Measurements from ENCODE around the gene ARL15.

ARL15 gene

GRCh38 chr5:54171645-54172384 is 138.6 kb downstream of the ARL15 start:
- no peak for TF ChIP-seq EZH2 (IDR thresholded peaks at IDR 0.05)
- TF ChIP-seq FOXP2 (optimal IDR thresholded peaks at IDR 0.05; ENCODE audit: control extremely low read depth, extremely low read length, insufficient read depth), result no peak
- no peak for TF ChIP-seq POLR2AphosphoS5 (IDR thresholded peaks at IDR 0.05; ENCODE audit: borderline replicate concordance, low read depth, low read length)
- no peak overlapping the region for H3K4me3 ChIP-seq
- H3K27ac ChIP-seq, result no peak overlapping the region
- no peak for DNase-seq (ENCODE audit: low read depth, low spot score)
- H3K9ac ChIP-seq (ENCODE audit: insufficient read length), result no peak overlapping the region
- no peaks in the 10 kb centered on the region for H3K9me3 ChIP-seq (ENCODE audit: low read depth, low read length)
- no peaks in the 10 kb centered on the region for H3K36me3 ChIP-seq (ENCODE audit: insufficient read depth, low read length)

GRCh38 chr5:54165687-54166086 is 144.7 kb downstream of the ARL15 start:
- DNase-seq (ENCODE audit: low read depth, low spot score), result no peak
- Histone ChIP-seq H3K9me3 (ENCODE audit: low read depth, low read length) (no peaks in the 10 kb centered on the region), H3K4me3 (no peak overlapping the region), H3K27ac (no peak overlapping the region), H3K9ac (ENCODE audit: insufficient read length) (no peak overlapping the region), H3K36me3 (ENCODE audit: insufficient read depth, low read length) (no peaks in the 10 kb centered on the region)
- TF ChIP-seq FOXP2 (optimal IDR thresholded peaks at IDR 0.05; ENCODE audit: control extremely low read depth, extremely low read length, insufficient read depth) (no peak), EZH2 (IDR thresholded peaks at IDR 0.05) (no peak), POLR2AphosphoS5 (IDR thresholded peaks at IDR 0.05; ENCODE audit: borderline replicate concordance, low read depth, low read length) (no peak)

GRCh38 chr5:54162184-54162583 is 148.2 kb downstream of the ARL15 start:
- Histone ChIP-seq H3K36me3 (ENCODE audit: insufficient read depth, low read length) (no peaks in the 10 kb centered on the region), H3K9ac (ENCODE audit: insufficient read length) (no peak overlapping the region), H3K9me3 (ENCODE audit: low read depth, low read length) (no peaks in the 10 kb centered on the region), H3K27ac (no peak overlapping the region), H3K4me3 (no peak overlapping the region)
- DNase-seq (ENCODE audit: low read depth, low spot score), result no peak
- TF ChIP-seq EZH2 (IDR thresholded peaks at IDR 0.05) (no peak), FOXP2 (optimal IDR thresholded peaks at IDR 0.05; ENCODE audit: control extremely low read depth, extremely low read length, insufficient read depth) (no peak), POLR2AphosphoS5 (IDR thresholded peaks at IDR 0.05; ENCODE audit: borderline replicate concordance, low read depth, low read length) (no peak)

- Histone ChIP-seq H3K4me3 (no peak overlapping the region), H3K36me3 (ENCODE audit: insufficient read depth, low read length) (no peaks in the 10 kb centered on the region), H3K9ac (ENCODE audit: insufficient read length) (no peak overlapping the region), H3K9me3 (ENCODE audit: low read depth, low read length) (no peaks in the 10 kb centered on the region), H3K27ac (no peak overlapping the region)
- no peak for DNase-seq (ENCODE audit: low read depth, low spot score)
- TF ChIP-seq POLR2AphosphoS5 (IDR thresholded peaks at IDR 0.05; ENCODE audit: borderline replicate concordance, low read depth, low read length) (no peak), FOXP2 (optimal IDR thresholded peaks at IDR 0.05; ENCODE audit: control extremely low read depth, extremely low read length, insufficient read depth) (no peak), EZH2 (IDR thresholded peaks at IDR 0.05) (no peak)
These were observed 150.0 kb downstream of the ARL15 start for GRCh38 chr5:54160329-54160728.

GRCh38 chr5:54159893-54160195 is 150.5 kb downstream of the ARL15 start:
- no peak overlapping the region for H3K9ac ChIP-seq (ENCODE audit: insufficient read length)
- no peak for TF ChIP-seq EZH2 (IDR thresholded peaks at IDR 0.05)
- DNase-seq (ENCODE audit: low read depth, low spot score), result no peak
- H3K36me3 ChIP-seq (ENCODE audit: insufficient read depth, low read length), result no peaks in the 10 kb centered on the region
- no peaks in the 10 kb centered on the region for H3K9me3 ChIP-seq (ENCODE audit: low read depth, low read length)
- H3K4me3 ChIP-seq, result no peak overlapping the region
- no peak overlapping the region for H3K27ac ChIP-seq

- Histone ChIP-seq H3K9me3 (ENCODE audit: low read depth, low read length) (no peaks in the 10 kb centered on the region), H3K27ac (no peak overlapping the region), H3K36me3 (ENCODE audit: insufficient read depth, low read length) (no peaks in the 10 kb centered on the region), H3K9ac (ENCODE audit: insufficient read length) (no peak overlapping the region), H3K4me3 (no peak overlapping the region)
- no peak for DNase-seq (ENCODE audit: low read depth, low spot score)
- TF ChIP-seq EZH2 (IDR thresholded peaks at IDR 0.05), result no peak
- TF ChIP-seq POLR2AphosphoS5 (IDR thresholded peaks at IDR 0.05; ENCODE audit: borderline replicate concordance, low read depth, low read length), result no peak
- no peak for TF ChIP-seq FOXP2 (optimal IDR thresholded peaks at IDR 0.05; ENCODE audit: control extremely low read depth, extremely low read length, insufficient read depth)
These were observed 151.1 kb downstream of the ARL15 start for GRCh38 chr5:54159153-54159892.

GRCh38 chr5:54156577-54156976 is 153.8 kb downstream of the ARL15 start:
- TF ChIP-seq POLR2AphosphoS5 (IDR thresholded peaks at IDR 0.05; ENCODE audit: borderline replicate concordance, low read depth, low read length), result no peak
- Histone ChIP-seq H3K9me3 (ENCODE audit: low read depth, low read length) (no peaks in the 10 kb centered on the region), H3K27ac (no peak overlapping the region), H3K36me3 (ENCODE audit: insufficient read depth, low read length) (no peaks in the 10 kb centered on the region), H3K4me3 (no peak overlapping the region), H3K9ac (ENCODE audit: insufficient read length) (no peak overlapping the region)
- no peak for DNase-seq (ENCODE audit: low read depth, low spot score)

- no peak for DNase-seq (ENCODE audit: low read depth, low spot score)
- Histone ChIP-seq H3K36me3 (ENCODE audit: insufficient read depth, low read length) (no peaks in the 10 kb centered on the region), H3K27ac (no peak overlapping the region), H3K9me3 (ENCODE audit: low read depth, low read length) (no peaks in the 10 kb centered on the region), H3K9ac (ENCODE audit: insufficient read length) (no peak overlapping the region), H3K4me3 (no peak overlapping the region)
- no peak for TF ChIP-seq FOXP2 (optimal IDR thresholded peaks at IDR 0.05; ENCODE audit: control extremely low read depth, extremely low read length, insufficient read depth)
- no peak for TF ChIP-seq POLR2AphosphoS5 (IDR thresholded peaks at IDR 0.05; ENCODE audit: borderline replicate concordance, low read depth, low read length)
- TF ChIP-seq EZH2 (IDR thresholded peaks at IDR 0.05), result no peak
These were observed 159.5 kb downstream of the ARL15 start for GRCh38 chr5:54150841-54151240.

GRCh38 chr5:54148858-54149257 is 161.5 kb downstream of the ARL15 start:
- TF ChIP-seq POLR2AphosphoS5 (IDR thresholded peaks at IDR 0.05; ENCODE audit: borderline replicate concordance, low read depth, low read length), result no peak
- TF ChIP-seq FOXP2 (optimal IDR thresholded peaks at IDR 0.05; ENCODE audit: control extremely low read depth, extremely low read length, insufficient read depth), result no peak
- TF ChIP-seq EZH2 (IDR thresholded peaks at IDR 0.05), result no peak
- no peaks in the 10 kb centered on the region for H3K9me3 ChIP-seq (ENCODE audit: low read depth, low read length)
- H3K27ac ChIP-seq, result no peak overlapping the region
- DNase-seq (ENCODE audit: low read depth, low spot score), result no peak
- no peak overlapping the region for H3K4me3 ChIP-seq
- no peaks in the 10 kb centered on the region for H3K36me3 ChIP-seq (ENCODE audit: insufficient read depth, low read length)
- H3K9ac ChIP-seq (ENCODE audit: insufficient read length), result no peak overlapping the region
